ENCODE results near the gene TMEM255A.

GRCh38 chrX:120318411-120318810 is 7.2 kb upstream of the TMEM255A start:
- TF ChIP-seq CTCF (CRISPR knock-in tag; IDR thresholded peaks at IDR 0.05), result no peak
- no peak for TF ChIP-seq IKZF1 (IDR thresholded peaks at IDR 0.05)
- no peak for TF ChIP-seq TBL1XR1 (IDR thresholded peaks at IDR 0.05; ENCODE audit: borderline replicate concordance, low read length, partially characterized antibody)
- TF ChIP-seq ZNF329 (CRISPR knock-in tag; IDR thresholded peaks at IDR 0.05; ENCODE audit: low read depth), result no peak
- TF ChIP-seq FOXA1 (IDR thresholded peaks at IDR 0.05), result no peak
- no peak for TF ChIP-seq FOXA1 (CRISPR knock-in tag; IDR thresholded peaks at IDR 0.05)
- TF ChIP-seq EHMT2 (IDR thresholded peaks at IDR 0.05; ENCODE audit: borderline replicate concordance, low read depth, low read length), result no peak
- TF ChIP-seq TAF1 (CRISPR knock-in tag; IDR thresholded peaks at IDR 0.05), result no peak
- TF ChIP-seq ZBED4 (CRISPR knock-in tag; IDR thresholded peaks at IDR 0.05; ENCODE audit: borderline replicate concordance), result no peak
- no peak for TF ChIP-seq HDAC1 (CRISPR knock-in tag; IDR thresholded peaks at IDR 0.05)
- TF ChIP-seq ZNF282 (IDR thresholded peaks at IDR 0.05; ENCODE audit: partially characterized antibody), result no peak
